Stimulated activated CD4-positive, alpha-beta T cell treated with anti-CD3 and anti-CD28 coated beads, TNF-alpha, amount 100 ng/mL, for 48 hours (primary cell): Measurements from ENCODE around the gene OLFML3.
"Not testable (repeated sequence)": the region's sequence is repeated elsewhere in the genome, so short reads cannot be mapped to it uniquely, and the experiment has no call there.

Experiments used
- DNase-seq, 3 donors: peaks; one replicate each; pipeline ENCODE4 v3.0.0-alpha.2; 2020; ENCODE audit warnings: low read depth in 3 of 3

Gene OLFML3

GRCh38 chr1:113991467-113991997 lies 12.3 kb downstream of the OLFML3 start:
- DNase-seq: no peak

DNA sequence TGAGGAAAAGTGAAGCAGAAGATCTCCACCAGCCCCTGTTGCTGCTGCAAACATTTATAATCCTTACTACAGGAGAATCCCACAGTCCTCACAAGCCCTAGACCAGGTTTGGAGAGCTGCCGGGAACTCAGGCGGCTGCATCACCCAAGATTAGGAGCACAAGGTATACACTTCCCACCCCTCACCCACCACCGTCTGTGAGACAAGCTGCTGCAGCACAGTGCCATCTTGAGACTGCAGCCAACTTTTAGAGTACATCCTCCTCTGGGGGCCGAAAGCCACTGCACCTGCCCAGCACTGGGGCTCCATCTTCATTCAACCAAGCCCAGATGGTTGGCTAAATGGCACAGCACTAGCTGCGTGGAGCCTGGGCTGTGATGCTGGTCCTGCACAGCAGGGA lies 13.8 kb downstream of the OLFML3 start:
- no peak for DNase-seq

DNA sequence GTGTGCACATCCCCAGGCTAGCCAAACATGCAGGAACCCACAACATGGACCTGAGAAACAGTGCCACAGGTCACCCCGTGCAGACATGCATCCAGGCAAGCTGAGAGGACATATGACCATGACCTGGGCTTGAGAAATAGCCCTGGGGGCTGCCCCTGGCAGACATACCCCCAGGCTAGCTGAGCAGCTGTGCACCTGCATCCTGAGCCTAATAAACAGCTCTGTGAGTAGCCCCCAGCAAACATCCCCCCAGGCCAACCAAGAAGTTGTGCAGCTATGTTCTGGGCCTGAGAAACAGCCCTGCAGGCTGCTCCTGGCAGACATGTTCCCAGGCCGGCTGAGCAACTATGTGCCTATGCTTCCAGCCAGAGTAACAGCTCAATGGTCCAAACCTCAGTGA lies 14.5 kb downstream of the OLFML3 start:
- DNase-seq: no peak

DNA sequence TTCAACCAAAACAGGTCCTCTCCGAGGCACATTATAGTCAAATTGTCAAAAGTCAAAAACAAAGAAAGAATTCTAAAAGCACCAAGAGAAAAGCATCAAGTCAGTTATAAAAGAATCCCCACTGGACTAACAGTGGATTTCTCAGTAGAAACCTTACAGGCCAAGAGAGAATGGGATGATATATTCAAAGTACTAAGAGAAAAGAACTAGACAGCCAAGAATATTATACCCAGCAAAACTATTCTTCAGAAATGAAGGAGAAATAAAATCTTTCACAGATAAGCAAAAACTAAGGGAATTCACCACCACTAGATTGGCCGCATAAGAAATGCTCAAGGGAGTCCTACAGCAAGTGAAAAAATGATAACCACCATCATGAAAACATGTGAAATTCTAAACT lies 16.1 kb downstream of the OLFML3 start:
- DNase-seq: no peak

DNA sequence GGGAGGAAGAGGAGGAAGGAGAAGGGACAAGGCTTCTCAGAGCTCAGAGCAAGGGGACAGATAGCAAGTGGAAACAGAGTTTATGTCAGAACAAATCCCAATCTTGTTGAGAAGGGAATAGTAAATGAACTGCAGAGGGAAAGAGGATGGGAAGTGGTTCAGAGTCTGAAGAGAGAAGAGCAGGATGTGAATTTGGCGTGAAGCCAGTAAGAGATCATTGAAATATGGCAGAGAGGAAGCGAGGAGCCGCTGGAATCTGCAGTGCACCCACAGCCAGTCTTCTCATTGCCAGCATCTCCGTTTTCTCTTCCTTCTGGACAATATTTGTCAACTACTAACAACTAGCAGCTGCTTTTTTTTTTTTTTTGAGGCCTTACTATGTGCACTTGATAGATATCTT lies 19.1 kb downstream of the OLFML3 start:
- no peak for DNase-seq

GRCh38 chr1:113999233-113999632 lies 20.0 kb downstream of the OLFML3 start:
- DNase-seq: no peak

- no peak for DNase-seq
Measured at GRCh38 chr1:113999799-114000198, 20.5 kb downstream of the OLFML3 start.

DNA sequence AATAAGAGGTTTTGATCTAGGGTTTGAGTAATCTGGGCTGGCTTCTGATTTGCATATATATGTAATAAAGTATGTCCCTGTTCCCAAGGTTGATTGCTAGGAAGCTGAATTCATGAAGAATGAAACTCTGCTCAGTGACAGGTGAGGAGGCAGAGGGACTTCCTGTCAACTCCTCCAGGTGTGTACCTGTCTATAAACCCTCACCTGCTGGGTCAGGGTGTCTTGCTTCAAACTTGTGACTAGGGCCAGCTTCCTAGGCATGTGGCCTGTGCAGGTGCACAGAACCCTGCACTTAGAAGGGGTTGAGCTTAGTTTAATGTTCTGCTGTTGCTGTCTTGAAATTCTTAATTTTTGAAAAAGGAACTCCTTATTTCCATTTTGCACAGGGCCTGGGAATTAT lies 21.1 kb downstream of the OLFML3 start:
- DNase-seq: no peak

- no peak for DNase-seq
Measured at GRCh38 chr1:114002492-114003239, 23.4 kb downstream of the OLFML3 start.

GRCh38 chr1:114003431-114003830 lies 24.2 kb downstream of the OLFML3 start:
- DNase-seq: no peak

DNA sequence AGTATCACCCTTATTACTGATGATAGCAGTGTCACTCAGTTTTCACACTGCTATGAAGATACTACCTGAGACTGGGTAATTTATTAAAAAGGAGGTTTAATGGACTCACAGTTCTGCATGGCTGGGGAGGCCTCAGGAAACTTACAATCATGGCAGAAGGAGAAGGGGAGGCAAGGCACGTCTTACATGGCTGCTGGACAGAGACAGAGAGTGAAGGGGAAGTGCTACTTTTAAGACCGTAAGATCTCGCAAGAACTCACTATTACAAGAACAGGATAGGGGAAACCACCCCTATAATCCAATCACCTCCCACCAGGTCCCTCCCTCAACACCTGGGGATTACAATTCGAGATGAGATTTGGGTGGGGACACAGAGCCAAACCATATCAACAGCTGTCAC lies 27.6 kb downstream of the OLFML3 start:
- DNase-seq: not testable (repeated sequence)

DNA sequence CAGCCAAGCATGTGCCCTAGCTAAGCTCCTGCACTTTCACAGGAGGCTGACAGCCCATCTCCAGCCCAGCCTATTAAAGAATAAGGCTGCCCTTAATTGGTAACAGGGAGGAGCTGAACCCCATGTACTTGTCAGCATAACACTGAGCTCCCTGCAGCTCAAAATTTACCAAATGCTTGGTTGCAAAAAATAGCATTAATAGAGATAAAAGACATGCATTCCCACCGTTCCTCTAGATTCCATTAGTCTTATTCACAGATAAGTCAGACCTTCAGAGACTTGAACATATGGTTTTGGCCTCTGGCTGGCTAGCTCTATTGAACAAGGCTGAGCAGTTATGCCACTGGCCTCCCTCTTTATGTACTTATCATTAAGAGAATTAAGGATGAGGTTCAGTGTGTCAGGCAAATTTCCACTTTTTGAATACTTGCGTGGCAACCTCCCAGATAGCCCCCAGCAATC lies 29.2 kb downstream of the OLFML3 start:
- DNase-seq: no peak

DNA sequence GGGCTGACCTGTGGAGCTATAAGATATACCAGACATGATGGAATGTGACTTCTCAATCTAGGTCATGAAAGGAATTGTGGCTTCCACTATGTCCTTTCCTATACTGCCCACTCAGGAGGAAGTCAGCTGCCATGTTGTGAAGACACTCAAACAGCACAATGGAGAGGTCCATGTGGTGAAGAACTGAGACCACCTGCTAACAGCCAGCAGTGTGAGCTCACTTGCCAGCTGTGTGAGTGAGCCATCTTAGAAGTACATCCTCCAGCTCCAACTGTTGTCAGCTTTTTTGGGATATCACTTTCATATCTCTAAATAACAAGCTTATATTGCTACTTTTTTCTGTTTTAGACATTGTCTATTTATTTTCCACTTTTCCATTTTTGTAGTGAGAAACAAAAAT lies 29.7 kb downstream of the OLFML3 start:
- DNase-seq: no peak

- no peak for DNase-seq
Measured at GRCh38 chr1:114009393-114009792, 30.1 kb downstream of the OLFML3 start.

- no peak for DNase-seq
Measured at GRCh38 chr1:114010433-114011184, 31.3 kb downstream of the OLFML3 start.

- DNase-seq: no peak
Measured at GRCh38 chr1:114011796-114012195, 32.5 kb downstream of the OLFML3 start.

GRCh38 chr1:114015075-114015474 lies 35.8 kb downstream of the OLFML3 start:
- no peak for DNase-seq

DNA sequence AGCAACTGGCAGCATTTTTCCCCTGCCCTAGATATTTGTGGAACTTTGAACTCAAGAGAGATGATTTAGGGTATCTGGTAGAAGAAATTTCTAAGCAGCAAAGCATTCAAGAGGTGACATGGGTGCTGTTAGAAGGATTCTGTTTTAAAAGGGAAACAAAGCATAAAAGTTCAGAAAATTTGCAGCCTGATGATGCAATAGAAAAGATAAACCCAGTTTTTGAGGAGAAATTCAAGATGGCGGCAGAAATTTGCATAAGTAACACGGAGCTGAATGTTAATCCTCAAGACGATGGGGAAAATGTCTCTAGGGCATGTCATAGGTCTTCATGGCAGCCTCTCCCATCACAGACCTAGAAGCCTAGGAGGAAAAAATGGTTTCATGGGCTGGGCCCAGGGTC lies 40.5 kb downstream of the OLFML3 start:
- not testable (repeated sequence) for DNase-seq

DNA sequence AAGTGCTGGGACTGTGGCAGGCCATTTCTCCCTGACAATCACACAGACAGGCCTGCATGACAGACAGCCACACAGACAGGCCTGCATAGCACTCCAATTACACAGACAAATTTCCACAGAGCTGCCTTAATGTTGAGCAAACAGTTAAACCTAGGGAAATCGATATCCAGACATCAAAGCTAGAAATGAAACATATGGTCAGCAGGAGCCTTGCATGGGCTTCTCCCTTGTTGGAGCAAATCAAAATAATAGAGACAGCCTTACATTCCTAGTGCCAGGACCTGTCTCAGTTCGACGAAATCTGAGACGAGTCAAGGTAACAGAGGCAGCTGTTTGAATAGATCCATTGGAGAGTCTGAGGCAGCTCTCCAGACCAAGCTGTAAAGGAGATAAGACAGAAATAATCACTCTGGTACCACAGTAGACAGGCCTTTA lies 42.4 kb downstream of the OLFML3 start:
- no peak for DNase-seq

GRCh38 chr1:114022877-114023276 lies 43.6 kb downstream of the OLFML3 start:
- no peak for DNase-seq

DNA sequence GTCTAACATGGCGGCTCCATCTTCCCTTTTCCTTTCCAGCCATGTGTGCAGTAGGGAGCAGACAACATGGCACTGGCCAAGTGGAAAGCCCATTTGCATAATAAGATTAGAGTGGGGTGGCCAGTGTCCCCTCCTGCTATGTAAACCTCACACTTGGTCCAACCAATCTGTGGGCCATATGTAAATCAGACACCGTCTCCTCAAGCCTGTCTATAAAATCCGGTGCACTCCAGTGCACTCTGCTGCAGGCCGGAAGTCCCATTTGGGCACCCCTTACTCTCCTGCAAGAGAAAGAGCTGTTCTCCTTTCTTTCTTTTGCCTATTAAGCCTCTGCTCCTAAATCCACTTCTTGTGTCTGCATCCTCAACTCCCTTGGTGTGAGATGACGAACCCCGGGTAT lies 44.1 kb downstream of the OLFML3 start:
- no peak for DNase-seq

- no peak for DNase-seq
Measured at GRCh38 chr1:114024049-114024448, 44.8 kb downstream of the OLFML3 start.
